ENCODE data around the gene MAP1LC3B.

MAP1LC3B gene

DNA sequence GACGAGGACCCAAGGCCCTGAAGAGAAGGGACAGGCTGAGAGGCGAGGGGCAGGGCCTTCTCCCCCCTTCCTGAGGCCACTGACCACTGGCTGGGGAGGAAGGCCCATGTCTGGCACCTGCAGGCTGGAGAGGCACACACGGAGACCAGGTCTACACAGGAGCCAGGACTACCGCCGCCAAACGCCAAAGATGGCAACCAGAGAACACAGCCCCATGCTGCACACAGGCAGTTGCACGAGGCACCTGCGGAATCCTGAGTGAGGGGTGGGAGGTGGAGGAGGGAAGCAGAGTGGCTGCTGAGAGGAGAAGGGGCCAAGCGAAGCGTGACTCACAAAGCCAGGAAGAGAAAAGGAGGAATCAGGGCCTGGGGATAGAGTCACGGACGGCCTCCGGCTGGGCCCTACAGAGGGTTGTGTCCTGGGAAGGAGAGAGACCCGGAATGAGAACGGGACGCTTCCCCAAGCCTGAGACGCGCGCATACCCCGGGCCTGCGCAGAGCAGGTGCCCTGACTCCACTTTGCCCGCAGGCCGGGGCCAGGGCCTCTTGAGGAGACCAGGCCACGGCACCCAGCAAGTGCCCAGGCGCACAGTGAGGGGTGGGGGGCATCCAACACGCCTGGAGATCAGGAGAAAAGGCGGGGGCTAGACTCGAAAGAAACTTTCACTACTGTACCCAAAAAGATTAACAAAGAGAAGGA is 46.3 kb upstream of the MAP1LC3B start:
- TF ChIP-seq CTCF (conservative IDR thresholded peaks at IDR 0.05), result no peak
- H3K27ac ChIP-seq, result no peak overlapping the region

DNA sequence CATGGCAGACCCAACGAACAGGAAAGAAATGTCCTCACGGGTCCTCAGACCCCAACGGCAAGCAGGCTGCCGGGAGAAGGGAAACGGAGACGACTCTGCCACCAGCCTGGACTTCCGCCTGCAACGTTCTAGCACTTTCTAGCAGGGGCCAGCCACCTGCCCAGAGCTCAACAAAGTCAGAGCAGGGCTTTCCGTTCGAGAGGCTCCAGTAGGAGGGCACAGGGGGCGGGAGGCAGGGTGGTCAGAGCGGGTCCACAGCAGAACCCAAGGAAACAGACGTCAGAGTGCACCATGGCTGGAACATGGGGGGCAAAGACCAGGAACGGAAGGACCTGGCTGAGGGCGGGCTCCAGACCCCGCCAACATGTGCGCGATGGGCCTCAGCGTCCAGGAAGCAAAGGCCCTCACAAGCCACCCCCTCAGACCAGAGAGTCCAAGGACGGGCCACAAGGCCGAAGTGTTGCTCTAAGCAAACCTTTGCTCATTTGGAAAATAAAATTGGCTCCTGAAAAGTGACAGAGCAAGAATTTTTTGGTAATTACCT is 45.5 kb upstream of the MAP1LC3B start:
- TF ChIP-seq CTCF (conservative IDR thresholded peaks at IDR 0.05), result no peak
- no peak overlapping the region for H3K27ac ChIP-seq

DNA sequence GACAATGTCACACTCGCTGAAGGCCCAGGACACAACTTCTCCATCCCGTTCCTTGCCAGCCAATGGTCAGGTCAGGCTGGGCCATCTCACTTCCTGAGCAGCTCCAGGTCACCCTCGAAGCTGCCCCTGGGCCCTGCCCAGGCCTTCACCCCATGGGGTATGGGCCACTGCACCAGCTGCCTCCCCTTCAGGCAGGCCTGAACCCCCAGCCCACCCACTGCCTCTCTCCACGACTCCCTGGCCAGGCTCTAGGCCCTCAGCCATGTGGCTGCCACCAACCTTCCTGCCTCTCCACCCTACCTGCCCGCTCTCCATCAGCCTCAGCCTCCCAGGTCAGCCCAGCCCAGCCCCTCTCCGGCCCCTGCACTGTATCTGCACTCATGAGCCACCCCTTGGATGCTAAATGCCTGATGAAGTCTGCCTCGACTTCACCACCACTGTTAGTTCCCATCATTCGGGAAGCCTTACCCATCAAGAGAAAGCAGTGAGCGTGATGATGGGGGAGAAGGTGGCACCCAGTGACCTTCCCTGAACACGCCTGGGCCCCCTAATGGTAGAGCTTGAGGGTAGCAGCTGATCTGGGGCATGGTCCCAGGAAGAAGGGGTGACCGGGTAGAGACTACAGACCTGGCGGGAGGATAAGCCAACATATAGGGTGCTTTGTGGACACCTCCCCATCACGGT is 44.1 kb upstream of the MAP1LC3B start:
- no peak for TF ChIP-seq CTCF (conservative IDR thresholded peaks at IDR 0.05)
- no peak overlapping the region for H3K27ac ChIP-seq

DNA sequence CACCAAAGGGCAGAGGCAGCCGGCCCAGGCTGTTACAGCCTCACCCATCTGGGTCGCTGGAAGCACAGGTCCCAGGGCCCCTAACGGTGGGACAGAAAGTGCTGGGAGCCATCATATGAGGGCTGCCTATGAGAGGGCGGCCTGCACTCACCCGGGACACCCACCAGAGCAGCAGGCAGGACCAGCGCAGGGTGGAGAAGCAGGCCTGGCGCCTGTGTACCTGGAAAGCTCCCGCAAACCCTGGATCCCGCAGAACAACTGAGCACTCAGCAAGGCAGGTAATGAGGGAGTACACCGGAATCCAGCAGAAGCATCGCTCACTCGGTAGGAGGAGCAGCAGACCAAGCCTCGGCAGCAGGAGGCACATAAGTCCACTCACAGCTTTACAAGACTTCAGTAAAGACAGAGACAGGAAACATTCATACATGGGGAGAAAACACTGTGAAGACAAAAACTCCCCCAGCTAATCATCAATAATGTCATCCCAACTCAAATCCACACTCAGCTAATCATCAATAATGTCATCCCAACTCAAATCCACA is 43.4 kb upstream of the MAP1LC3B start:
- TF ChIP-seq CTCF (conservative IDR thresholded peaks at IDR 0.05), result no peak

DNA sequence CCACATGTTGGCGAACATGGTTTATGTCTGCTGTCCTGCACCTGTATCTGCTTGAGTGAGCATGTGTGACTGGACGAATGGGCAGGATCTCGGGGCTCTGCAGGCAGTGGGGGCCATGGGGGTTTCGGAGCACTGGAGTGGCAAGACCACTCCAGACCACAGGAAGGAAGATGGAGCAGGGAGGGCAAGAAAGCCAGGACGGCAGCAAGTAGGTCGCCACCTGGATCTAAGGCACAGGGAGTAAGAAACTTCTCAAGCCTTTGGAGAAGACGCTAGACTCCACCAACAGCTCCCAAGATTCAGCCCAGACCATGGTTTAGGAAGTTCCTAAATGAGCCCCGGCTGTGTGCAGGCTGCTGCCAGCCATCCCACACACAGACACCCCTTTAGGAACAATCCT is 42.1 kb upstream of the MAP1LC3B start:
- H3K27ac ChIP-seq, result no peak overlapping the region
- no peak for TF ChIP-seq CTCF (conservative IDR thresholded peaks at IDR 0.05)

More for the DNA sequence above, 43.4 kb upstream of the MAP1LC3B start:
- no peak overlapping the region for H3K27ac ChIP-seq

DNA sequence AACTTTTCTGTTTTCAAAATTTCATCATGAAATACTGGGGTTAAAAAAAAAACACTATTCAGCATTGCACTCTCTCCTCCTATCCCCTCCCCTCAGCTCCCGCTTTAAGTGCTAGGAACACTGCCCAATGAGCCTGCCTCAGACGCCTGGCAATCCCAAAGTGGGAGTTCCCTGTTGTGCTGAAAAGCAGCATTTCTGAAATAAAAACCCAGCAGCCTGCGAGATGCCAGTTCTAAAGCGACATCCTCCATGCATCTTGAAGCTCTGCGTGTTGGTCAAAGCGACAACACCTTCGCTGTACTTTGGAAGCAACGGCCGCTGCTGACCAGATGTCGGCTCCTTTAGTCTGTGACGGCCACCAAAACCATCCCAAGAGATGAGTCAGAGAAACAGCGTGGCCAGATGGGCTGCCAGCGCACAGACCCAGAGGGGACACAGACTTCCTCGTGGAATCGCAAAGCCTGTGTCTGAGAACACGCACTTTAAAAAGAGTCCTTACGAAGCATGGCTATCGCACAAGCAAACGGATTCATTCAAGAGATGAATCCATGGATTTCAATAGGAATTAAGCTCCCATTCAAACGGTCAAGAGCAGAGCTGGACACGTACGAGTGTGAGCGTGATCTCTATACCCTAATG is 41.3 kb upstream of the MAP1LC3B start:
- no peak overlapping the region for H3K27ac ChIP-seq
- no peak for TF ChIP-seq CTCF (conservative IDR thresholded peaks at IDR 0.05)

DNA sequence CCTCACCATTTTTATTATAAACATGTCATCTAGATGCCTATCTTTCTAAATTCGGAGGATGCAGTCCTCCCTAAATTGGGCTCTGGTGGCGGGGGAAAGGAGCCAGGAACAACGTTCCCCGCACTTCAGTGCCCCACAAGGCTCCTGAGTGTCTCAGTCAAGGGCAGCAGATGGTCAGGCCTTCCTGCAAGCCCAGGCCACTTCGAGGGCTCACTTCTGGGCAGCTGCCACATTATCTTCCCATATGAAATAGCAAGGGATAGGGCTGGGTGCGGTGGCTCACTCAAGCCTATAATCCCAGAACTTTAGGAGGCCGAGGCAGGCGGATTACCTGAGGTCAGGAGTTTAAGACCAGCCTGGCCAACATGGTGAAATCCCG is 40.8 kb upstream of the MAP1LC3B start:
- no peak for TF ChIP-seq CTCF (conservative IDR thresholded peaks at IDR 0.05)
- H3K27ac ChIP-seq, result no peak overlapping the region

Data from VCaP (cell line).